HG02763 (cell line): ENCODE results near the gene TAF11L2.
"Not testable (repeated sequence)": the region's sequence is repeated elsewhere in the genome, so short reads cannot be mapped to it uniquely, and the experiment has no call there.

Source experiments
- ATAC-seq: cut with Tn5 transposase; IDR thresholded peaks from one replicate; pipeline ENCODE4 v1.9.1; 2021; ENCODE audit warnings: mild to moderate bottlenecking, moderate library complexity; ENCODE audit not compliant: unreplicated experiment

Gene TAF11L2

GRCh38 chr5:17524935-17525334 lies 26.9 kb downstream of the TAF11L2 start, which contains the start of gene TAF11L5:
TAF11L5 (plus strand) TSS chr5:17525235.
- ATAC-seq = not testable (repeated sequence)

DNA sequence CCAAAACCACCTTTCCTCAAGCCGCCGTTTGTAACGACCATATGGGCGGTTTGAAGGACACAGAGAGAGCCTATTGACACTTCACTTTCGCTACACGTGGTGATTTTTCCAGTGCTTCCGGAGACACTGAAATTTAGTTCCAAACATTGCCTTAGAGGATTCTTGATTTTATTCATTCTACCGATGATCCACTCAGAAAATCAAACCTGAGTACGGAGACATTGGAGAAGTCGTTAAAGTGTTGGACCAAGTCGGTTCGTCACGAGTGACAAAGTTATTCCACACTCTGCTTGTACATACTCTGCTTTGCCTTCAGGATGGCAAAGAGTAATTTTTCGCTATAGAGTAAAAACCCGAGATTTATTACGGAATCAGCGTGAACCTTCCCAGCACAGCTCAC lies 28.5 kb downstream of the TAF11L2 start:
- ATAC-seq = not testable (repeated sequence)

DNA sequence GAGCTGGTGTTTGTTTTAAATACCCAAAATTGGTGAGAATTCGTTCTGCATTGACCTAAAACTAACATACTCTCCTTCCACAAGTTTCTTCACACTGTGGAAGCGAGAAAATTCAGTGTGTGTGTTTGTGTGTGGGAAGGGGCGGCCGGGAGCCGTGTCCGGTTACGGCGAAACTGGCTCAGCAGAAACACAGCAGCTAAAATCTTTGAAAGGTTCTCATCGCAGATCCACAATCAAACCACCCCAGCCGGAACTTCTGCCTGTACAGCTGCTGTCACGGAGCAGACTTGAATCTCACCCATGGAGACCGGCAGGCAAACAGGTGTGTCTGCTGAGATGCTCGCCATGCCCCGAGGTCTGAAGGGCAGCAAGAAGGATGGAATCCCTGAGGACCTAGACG lies 30.3 kb downstream of the TAF11L2 start, which contains the start of gene TAF11L6:
Gene TAF11L6, plus strand, starts transcription at position 301 of the 400 bp plus-strand sequence.
- ATAC-seq = not testable (repeated sequence)
